Osteoblast (primary cell): ENCODE results near the gene EDEM1. TPM values are rescaled to one million over a fixed set of nuclear protein-coding genes. Genes with fewer than 3 reads are reported as not detected.

Experiments used
- DNase-seq: peaks from one replicate; pipeline ENCODE4 v3.0.0; 2011; ENCODE audit warnings: low spot score, mixed read lengths; ENCODE audit not compliant: insufficient read length; ENCODE audit errors: missing footprints
- H2AFZ ChIP-seq: 2 replicates; pipeline ENCODE4 v1.6.0; 2011; ENCODE audit warnings: mild to moderate bottlenecking, low read length
- H3K27ac ChIP-seq: 2 replicates; pipeline ENCODE4 v1.5.1; 2011; ENCODE audit warnings: mild to moderate bottlenecking, low read depth, low read length, moderate library complexity
- H3K27me3 ChIP-seq: 2 replicates; pipeline ENCODE4 v1.6.0; 2012; ENCODE audit warnings: mild to moderate bottlenecking, control low read depth, inconsistent platforms, low read length, moderate library complexity; ENCODE audit not compliant: insufficient read depth
- H3K36me3 ChIP-seq: 2 replicates; pipeline ENCODE4 v1.5.1; 2011; ENCODE audit warnings: mild to moderate bottlenecking, low read length, control low read depth, moderate library complexity; ENCODE audit not compliant: insufficient read depth
- H3K4me1 ChIP-seq: 2 replicates; pipeline ENCODE4 v1.5.1; 2011; ENCODE audit warnings: mild to moderate bottlenecking, low read length, control low read depth, moderate library complexity; ENCODE audit not compliant: insufficient read depth
- H3K4me2 ChIP-seq: 2 replicates; pipeline ENCODE4 v1.6.0; 2011; ENCODE audit warnings: mild to moderate bottlenecking, low read length; ENCODE audit not compliant: insufficient read depth
- H3K4me3 ChIP-seq: fragments of 200-600 bp; sonication (generic); 3 replicates; pipeline ENCODE4 v1.5.1; 2012; ENCODE audit warnings: mild to moderate bottlenecking, low read length, inconsistent platforms; ENCODE audit not compliant: insufficient read depth
- H3K79me2 ChIP-seq: 2 replicates; pipeline ENCODE4 v1.6.0; 2012; ENCODE audit warnings: mild to moderate bottlenecking, low read length, control low read depth, inconsistent platforms; ENCODE audit not compliant: insufficient read depth
- H3K9me3 ChIP-seq: 2 replicates; pipeline ENCODE4 v1.5.1; 2011; ENCODE audit warnings: low read depth, low read length, control low read depth
- H4K20me1 ChIP-seq: 2 replicates; pipeline ENCODE4 v1.6.0; 2012; ENCODE audit warnings: mild to moderate bottlenecking, low read length, control low read depth; ENCODE audit not compliant: insufficient read depth
- total RNA-seq: library from RNA; depleted of rRNA; stranded (reverse); fragments of >200 nt; gene quantifications from 2 replicates; pipeline ENCODE4 v1.2.3, GENCODE V29; 2012
- TF ChIP-seq, protein P1 (sequence below): IDR thresholded peaks from 2 replicates; pipeline ENCODE4 v1.5.1; 2011; ENCODE audit warnings: mild to moderate bottlenecking, low read depth, low read length, moderate library complexity; ENCODE audit errors: extremely low read depth

The EDEM1 gene
- total RNA-seq, 1 donor, result 38.7 TPM

DNA sequence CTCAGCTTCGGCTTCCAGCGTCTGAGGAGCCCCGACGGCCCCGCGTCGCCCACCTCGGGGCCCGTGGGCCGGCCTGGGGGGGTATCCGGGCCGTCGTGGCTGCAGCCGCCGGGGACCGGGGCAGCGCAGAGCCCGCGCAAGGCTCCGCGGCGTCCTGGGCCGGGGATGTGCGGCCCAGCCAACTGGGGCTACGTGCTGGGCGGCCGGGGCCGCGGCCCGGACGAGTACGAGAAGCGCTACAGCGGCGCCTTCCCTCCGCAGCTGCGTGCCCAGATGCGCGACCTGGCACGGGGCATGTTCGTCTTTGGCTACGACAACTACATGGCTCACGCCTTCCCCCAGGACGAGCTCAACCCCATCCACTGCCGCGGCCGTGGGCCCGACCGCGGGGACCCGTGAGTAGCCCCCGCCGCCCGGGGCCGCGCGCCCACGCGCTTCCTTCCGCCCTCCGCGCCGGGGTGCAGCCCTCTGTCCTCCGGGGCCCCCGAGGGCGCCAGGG lies 462 bp downstream of the EDEM1 start:
- H3K79me2 ChIP-seq, result peaks cover 53% of the 10 kb centered on the region
- peak overlapping the region; percentile 84 for H3K4me3 ChIP-seq
- peak overlapping the region; percentile 88 for H3K27ac ChIP-seq
- H3K4me2 ChIP-seq, result peak overlapping the region; percentile 94
- TF ChIP-seq, protein P1, sequence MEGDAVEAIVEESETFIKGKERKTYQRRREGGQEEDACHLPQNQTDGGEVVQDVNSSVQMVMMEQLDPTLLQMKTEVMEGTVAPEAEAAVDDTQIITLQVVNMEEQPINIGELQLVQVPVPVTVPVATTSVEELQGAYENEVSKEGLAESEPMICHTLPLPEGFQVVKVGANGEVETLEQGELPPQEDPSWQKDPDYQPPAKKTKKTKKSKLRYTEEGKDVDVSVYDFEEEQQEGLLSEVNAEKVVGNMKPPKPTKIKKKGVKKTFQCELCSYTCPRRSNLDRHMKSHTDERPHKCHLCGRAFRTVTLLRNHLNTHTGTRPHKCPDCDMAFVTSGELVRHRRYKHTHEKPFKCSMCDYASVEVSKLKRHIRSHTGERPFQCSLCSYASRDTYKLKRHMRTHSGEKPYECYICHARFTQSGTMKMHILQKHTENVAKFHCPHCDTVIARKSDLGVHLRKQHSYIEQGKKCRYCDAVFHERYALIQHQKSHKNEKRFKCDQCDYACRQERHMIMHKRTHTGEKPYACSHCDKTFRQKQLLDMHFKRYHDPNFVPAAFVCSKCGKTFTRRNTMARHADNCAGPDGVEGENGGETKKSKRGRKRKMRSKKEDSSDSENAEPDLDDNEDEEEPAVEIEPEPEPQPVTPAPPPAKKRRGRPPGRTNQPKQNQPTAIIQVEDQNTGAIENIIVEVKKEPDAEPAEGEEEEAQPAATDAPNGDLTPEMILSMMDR, result no peak
- H3K9me3 ChIP-seq, result no peaks in the 10 kb centered on the region
- peaks cover 18% of the 10 kb centered on the region for H3K4me1 ChIP-seq
- peak; percentile 90 for DNase-seq
- no peaks in the 10 kb centered on the region for H3K36me3 ChIP-seq
- no peaks in the 10 kb centered on the region for H3K27me3 ChIP-seq
- peaks cover 14% of the 10 kb centered on the region for H4K20me1 ChIP-seq
- H2AFZ ChIP-seq, result peak overlapping the region; percentile 56

DNA sequence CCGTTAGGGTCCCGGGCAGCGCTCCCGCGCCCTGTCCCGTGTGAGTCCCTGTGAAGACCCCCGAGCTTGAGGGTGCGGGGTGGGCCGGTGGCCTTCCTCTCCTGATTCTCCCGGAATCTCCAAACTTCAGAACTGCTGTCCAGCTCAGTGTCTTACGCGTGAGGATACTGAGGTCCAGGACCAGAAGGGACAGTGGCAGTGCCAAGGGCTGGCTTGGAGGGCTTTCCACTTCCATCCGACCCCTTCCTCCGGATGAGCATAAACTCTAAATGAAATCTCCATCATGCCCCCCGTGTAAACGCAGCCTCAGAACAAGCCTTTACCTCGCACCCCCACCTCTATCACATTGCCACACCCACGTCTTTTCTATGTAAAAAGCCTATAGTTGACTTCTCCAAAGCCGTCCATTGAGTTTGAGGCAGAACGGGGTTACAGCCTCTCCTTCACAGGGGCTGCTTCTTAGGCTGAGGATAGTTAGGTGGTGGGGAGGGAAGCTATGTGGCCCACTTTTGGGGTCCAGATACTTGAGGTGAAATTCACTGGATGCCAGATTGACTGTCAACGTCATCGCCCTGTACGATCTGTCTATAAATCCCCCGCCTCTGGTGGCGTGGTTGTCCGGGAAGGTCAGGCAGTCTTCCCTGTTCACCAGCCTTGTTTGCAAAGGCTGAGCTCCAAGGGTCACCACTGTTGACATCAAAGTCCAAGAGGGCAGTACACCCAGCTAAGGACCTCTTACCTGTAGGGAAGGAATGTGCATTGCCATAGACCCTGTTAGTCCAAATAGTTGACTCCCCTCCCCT lies 1.1 kb downstream of the EDEM1 start:
- DNase-seq, result peak; percentile 78
- TF ChIP-seq, protein P1, result no peak
- peak overlapping the region; percentile 19 for H2AFZ ChIP-seq
- H3K79me2 ChIP-seq, result peaks cover 57% of the 10 kb centered on the region
- peak overlapping the region; percentile 94 for H3K4me2 ChIP-seq
- H3K27me3 ChIP-seq, result no peaks in the 10 kb centered on the region
- no peaks in the 10 kb centered on the region for H3K36me3 ChIP-seq
- H3K4me1 ChIP-seq, result peaks cover 18% of the 10 kb centered on the region
- H3K27ac ChIP-seq, result peak overlapping the region; percentile 88
- H4K20me1 ChIP-seq, result peaks cover 17% of the 10 kb centered on the region
- no peaks in the 10 kb centered on the region for H3K9me3 ChIP-seq
- peak overlapping the region; percentile 84 for H3K4me3 ChIP-seq

DNA sequence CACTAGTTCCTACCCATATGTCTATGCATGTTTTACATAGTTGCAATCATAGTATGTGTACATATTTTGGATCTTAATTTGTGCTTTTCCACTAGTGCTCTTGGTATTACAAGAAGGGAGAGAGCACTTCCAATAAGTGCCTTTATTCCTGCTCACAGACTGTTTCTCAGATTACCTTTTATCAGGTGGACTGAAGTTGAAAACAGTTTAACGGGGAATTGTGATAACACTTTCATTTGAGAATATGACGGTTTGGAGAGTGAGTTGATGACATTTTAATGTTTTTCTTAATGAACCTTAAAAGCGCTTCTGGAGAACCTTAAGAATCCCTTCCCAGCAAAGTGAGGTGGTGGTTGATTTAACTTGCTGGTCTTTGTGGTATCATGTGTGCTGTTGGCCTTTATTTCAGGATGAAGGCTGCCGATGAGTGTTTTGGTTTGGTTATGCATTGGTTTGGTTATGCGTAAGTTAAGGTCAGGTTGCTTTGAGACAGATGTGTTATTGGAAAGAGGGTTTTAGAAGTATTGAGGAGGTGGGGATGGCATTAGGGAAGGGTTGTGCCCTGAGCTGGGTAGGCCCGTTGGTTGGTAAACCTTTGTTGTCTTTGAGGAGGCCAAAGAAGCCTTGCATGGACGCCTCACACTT lies 2.8 kb downstream of the EDEM1 start:
- TF ChIP-seq, protein P1, result no peak
- peaks cover 7% of the 10 kb centered on the region for H3K36me3 ChIP-seq
- H4K20me1 ChIP-seq, result peaks cover 20% of the 10 kb centered on the region
- peaks cover 27% of the 10 kb centered on the region for H3K4me1 ChIP-seq
- no peaks in the 10 kb centered on the region for H3K9me3 ChIP-seq
- H3K27me3 ChIP-seq, result no peaks in the 10 kb centered on the region
- no peak overlapping the region for H3K4me3 ChIP-seq
- H3K27ac ChIP-seq, result no peak overlapping the region
- DNase-seq, result no peak
- H2AFZ ChIP-seq, result no peak overlapping the region
- H3K79me2 ChIP-seq, result peaks cover 68% of the 10 kb centered on the region
- peak overlapping the region; percentile 44 for H3K4me2 ChIP-seq
